Medulla oblongata (tissue), 1 donor: ENCODE results near the gene HES7.
A peak's percentile ranks its signal among the peaks of the same experiment; 100 is the strongest.
"Not testable (repeated sequence)": the region's sequence is repeated elsewhere in the genome, so short reads cannot be mapped to it uniquely, and the experiment has no call there.

Experiments
- DNase-seq: peaks from one replicate; pipeline ENCODE4 v3.0.0-alpha.2; 2015; ENCODE audit errors: extremely low spot score

HES7 gene

DNA sequence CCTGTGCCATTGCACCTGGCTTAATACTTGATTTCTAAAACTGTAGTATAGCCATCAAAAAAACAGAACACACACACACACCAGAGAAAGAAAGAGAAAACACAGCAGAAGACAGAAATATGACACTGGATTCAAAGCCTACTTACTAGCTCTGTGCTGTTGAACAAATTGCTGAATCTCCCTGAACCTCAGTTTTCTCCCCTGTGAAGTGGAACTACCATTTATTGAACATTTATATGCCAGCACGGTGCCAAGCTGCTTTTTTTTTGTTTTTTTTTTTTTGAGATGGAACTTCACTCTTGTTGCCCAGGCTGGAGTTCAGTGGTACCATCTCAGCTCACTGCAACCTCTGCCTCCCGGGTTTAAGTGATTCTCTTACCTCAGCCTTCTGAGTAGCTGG lies 23.1 kb downstream of the HES7 start:
- no peak for DNase-seq

DNA sequence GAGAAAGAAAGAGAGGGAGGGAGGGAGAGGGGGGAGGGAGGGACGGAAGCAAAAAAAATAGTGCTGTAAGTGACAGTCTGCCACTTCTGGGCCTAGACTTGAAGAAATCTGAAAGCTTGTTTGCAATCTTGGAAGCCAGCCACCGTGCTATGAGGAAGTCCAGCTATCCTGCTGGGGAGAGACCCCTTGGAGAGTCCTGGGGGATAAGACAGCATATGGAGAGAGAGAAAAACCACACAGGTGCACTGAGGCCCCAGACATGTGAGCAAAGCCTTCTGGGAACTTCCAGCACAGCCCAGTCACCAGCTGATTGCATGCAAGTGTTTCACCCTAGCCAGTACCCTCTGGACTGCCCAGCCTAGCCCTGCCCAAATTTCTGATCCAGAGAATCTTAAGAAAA lies 23.8 kb downstream of the HES7 start:
- peak; percentile 12 for DNase-seq

GRCh38 chr17:8096541-8096940 lies 27.4 kb downstream of the HES7 start:
- no peak for DNase-seq

- DNase-seq = no peak
Observed at GRCh38 chr17:8095361-8095760, 28.5 kb downstream of the HES7 start.

GRCh38 chr17:8091033-8091687 lies 32.7 kb downstream of the HES7 start:
- DNase-seq = no peak

- no peak for DNase-seq
Observed at GRCh38 chr17:8089728-8090127, 34.2 kb downstream of the HES7 start.

GRCh38 chr17:8087952-8088230 lies 36.0 kb downstream of the HES7 start:
- no peak for DNase-seq

- no peak for DNase-seq
Observed at GRCh38 chr17:8087075-8087951, 36.6 kb downstream of the HES7 start, which contains the start of gene ALOX12B. TSS of gene ALOX12B (minus strand) at chr17:8087716. CDS start at chr17:8087442, 274 bp downstream.

GRCh38 chr17:8084250-8084649 lies 39.7 kb downstream of the HES7 start:
- DNase-seq = no peak

DNA sequence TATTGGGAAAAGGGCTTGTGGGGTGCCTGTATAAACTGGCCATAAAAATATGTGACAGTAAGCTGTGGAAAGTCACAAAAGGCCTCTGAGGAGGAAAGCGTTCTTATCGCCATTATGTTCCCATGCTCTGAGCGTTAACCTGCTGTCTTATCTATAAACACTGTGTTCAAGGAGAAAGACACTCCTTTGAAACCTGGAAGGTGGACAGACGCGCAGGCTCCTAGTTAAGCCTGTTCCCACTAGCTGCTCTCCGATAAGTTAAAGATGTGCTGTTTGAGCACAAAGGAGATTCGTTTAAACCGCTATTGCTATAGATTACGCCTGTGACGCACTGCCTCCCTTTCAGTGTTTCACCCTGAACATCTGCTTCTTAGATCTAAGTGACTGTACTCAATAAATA lies 41.6 kb downstream of the HES7 start:
- DNase-seq = no peak

- DNase-seq = no peak
Observed at GRCh38 chr17:8081876-8082275, 42.0 kb downstream of the HES7 start.

DNA sequence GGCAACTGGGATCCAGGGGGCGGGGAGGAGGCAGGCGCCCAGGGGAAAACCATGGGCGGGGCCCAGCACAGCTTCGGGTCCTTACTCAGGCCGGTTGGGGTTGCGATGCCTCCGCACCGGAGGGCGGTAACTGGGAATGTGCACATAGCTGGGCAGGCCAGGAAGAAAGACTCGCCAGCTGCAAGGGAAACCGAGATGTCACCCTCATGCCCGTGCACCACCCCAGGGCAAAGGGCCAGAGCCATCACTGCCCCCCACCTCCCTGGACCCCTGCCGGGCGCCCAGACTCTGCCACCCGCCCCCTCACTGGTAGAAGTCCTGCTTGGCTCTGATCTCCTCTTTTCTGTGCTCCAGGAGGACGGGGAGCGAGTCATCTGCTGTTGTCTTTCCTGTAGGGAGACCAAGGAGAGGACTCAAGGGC lies 43.1 kb downstream of the HES7 start:
- no peak for DNase-seq

GRCh38 chr17:8080208-8080798 lies 43.6 kb downstream of the HES7 start:
- no peak for DNase-seq

DNA sequence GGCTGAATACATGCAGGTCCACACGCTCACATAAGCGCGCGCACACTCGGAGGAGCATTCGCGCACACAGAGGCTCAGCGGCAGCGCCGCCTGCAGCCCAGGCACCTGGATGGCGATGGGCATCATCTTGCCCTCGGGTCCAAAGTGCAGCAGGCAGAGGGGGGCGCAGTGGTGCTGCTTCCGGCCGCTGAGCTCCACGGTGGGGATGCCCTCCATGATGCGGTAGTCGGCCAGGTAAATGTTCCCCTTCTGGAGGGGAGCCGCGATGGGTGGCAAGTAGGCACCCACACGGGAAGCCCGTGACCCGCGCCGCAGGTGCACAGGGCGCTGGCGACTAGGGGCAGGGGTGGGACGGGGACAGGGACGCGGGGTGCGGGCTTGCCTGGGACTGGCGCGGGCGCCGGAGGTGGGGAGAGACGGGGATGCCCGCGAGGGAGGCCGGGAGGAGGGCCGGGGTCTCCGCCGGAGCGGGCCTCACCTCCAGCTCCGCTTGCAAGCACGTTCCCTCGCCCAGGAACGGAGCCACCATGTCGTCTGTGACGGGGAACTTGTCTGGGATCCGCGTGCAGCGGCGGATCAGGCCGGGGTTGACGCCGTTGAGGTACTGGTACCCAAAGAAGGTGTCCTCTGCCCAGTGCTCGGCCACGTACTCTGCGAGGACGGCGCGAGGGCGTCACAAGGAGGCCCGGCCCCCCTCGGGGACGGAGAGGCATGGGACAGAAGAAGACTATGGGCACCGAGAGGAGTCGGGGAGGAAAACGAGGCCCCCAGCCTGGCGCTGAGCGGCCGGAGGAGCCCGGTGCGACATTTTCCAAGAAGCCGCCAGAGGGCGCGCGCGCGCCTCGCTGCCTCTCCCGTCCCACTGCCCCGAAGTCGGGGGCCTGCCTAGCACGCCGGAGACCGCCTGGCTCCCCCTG lies 44.4 kb downstream of the HES7 start:
- peak; percentile 69 for DNase-seq

GRCh38 chr17:8077939-8078338 lies 46.0 kb downstream of the HES7 start:
- DNase-seq = not testable (repeated sequence)

- no peak for DNase-seq
Observed at GRCh38 chr17:8076502-8077266, 47.2 kb downstream of the HES7 start.

- DNase-seq = no peak
Observed at GRCh38 chr17:8075574-8076342, 48.1 kb downstream of the HES7 start.

DNA sequence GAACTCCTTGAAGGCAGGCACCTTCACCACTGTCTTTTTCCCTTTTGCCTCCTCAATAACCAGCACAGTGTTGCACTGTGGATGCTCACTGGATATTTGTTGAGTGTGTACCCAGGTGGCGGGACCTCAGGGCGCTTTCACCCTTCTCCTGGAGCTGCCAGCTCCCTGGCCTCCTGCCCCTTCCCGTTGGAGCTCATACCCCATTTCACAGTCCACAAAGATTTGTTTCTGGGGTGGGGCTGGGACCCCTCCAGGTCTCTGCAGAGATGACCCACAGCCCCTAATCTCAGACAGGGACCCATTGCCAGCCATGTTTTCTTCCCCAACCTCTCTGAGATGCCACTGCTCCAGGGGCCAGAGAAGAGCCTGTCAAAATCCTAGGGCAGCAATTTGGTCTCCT lies 48.8 kb downstream of the HES7 start:
- DNase-seq = no peak

DNA sequence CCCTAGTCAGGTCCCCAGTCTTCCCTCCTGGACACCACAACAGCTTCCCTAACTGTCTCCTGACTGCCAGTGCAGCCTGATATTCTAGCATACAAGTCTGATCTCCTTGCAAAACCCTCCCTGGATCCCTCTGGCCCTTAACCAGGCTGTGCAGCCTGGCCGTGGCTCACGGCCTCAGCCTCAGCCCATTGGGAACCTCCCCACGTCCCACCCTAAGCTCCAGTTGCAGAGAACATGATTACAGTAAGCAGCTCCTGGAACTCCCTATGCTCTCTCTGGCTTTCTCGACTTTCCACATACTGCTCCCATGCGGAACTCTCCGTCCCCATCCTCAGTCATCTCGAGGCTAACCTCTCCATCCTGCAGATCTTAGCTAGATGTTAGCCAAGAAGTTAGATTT lies 49.4 kb downstream of the HES7 start:
- DNase-seq = no peak
